HCT116 (cell line): ENCODE results near the gene COG5.

Experiments
- EGR1 ChIP-seq: IDR thresholded peaks from 2 replicates; pipeline ENCODE4 v1.6.1; 2012; ENCODE audit warnings: low read depth
- POLR2A ChIP-seq: IDR thresholded peaks from 2 replicates; pipeline ENCODE4 v1.7.0; 2011; ENCODE audit warnings: borderline replicate concordance; ENCODE audit not compliant: insufficient read depth, insufficient read length; ENCODE audit errors: extremely low read depth
- POLR2AphosphoS5 ChIP-seq: IDR thresholded peaks from 2 replicates; pipeline ENCODE4 v1.6.1; 2011; ENCODE audit warnings: mild to moderate bottlenecking, low read depth, low read length, moderate library complexity
- SRF ChIP-seq: IDR thresholded peaks from 2 replicates; pipeline ENCODE4 v1.6.1; 2012; ENCODE audit warnings: low read depth
- YY1 ChIP-seq: IDR thresholded peaks from 2 replicates; pipeline ENCODE4 v1.6.1; 2011; ENCODE audit warnings: low read length, low read depth, moderate library complexity, mild to moderate bottlenecking; ENCODE audit not compliant: insufficient replicate concordance; ENCODE audit errors: extremely low read depth
- TF ChIP-seq, protein P1 (sequence below), 3 experiments: fragments of 200-600 bp in 1 of 3; sonication (generic) in 1 of 3; IDR thresholded peaks in 2 of 3; conservative IDR thresholded peaks in 1 of 3; 2 replicates each; pipeline ENCODE4 v1.5.1; 2012 to 2017; ENCODE audit warnings: low read depth in 2 of 3, low read length in 2 of 3, antibody characterized with exemption in 1 of 3, borderline replicate concordance in 1 of 3, control low read depth in 1 of 3, mild to moderate bottlenecking in 1 of 3, mixed read lengths in 1 of 3, mixed run types in 1 of 3, moderate library complexity in 1 of 3; ENCODE audit not compliant: insufficient read depth in 1 of 3

GRCh38 chr7:107254398-107254985 is 309.2 kb downstream of the COG5 start:
- TF ChIP-seq, protein P1, sequence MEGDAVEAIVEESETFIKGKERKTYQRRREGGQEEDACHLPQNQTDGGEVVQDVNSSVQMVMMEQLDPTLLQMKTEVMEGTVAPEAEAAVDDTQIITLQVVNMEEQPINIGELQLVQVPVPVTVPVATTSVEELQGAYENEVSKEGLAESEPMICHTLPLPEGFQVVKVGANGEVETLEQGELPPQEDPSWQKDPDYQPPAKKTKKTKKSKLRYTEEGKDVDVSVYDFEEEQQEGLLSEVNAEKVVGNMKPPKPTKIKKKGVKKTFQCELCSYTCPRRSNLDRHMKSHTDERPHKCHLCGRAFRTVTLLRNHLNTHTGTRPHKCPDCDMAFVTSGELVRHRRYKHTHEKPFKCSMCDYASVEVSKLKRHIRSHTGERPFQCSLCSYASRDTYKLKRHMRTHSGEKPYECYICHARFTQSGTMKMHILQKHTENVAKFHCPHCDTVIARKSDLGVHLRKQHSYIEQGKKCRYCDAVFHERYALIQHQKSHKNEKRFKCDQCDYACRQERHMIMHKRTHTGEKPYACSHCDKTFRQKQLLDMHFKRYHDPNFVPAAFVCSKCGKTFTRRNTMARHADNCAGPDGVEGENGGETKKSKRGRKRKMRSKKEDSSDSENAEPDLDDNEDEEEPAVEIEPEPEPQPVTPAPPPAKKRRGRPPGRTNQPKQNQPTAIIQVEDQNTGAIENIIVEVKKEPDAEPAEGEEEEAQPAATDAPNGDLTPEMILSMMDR (IDR thresholded peaks at IDR 0.05 in 2 of 3, conservative IDR thresholded peaks at IDR 0.05 in 1 of 3; ENCODE audit: borderline replicate concordance in 1 of 3, insufficient read depth in 1 of 3, low read depth in 2 of 3, low read length in 2 of 3) = no peak
- no peak for TF ChIP-seq POLR2AphosphoS5
- TF ChIP-seq EGR1 = no peak
- no peak for TF ChIP-seq SRF
- TF ChIP-seq POLR2A = no peak
- no peak for TF ChIP-seq YY1
